ENCODE results near the gene PIH1D1.
"Not testable (repeated sequence)": the region's sequence is repeated elsewhere in the genome, so short reads cannot be mapped to it uniquely, and the experiment has no call there.

The PIH1D1 gene

GRCh38 chr19:49481020-49481683 is 29.5 kb upstream of the PIH1D1 start:
- DNase-seq (ENCODE audit: low spot score), result no peak

DNA sequence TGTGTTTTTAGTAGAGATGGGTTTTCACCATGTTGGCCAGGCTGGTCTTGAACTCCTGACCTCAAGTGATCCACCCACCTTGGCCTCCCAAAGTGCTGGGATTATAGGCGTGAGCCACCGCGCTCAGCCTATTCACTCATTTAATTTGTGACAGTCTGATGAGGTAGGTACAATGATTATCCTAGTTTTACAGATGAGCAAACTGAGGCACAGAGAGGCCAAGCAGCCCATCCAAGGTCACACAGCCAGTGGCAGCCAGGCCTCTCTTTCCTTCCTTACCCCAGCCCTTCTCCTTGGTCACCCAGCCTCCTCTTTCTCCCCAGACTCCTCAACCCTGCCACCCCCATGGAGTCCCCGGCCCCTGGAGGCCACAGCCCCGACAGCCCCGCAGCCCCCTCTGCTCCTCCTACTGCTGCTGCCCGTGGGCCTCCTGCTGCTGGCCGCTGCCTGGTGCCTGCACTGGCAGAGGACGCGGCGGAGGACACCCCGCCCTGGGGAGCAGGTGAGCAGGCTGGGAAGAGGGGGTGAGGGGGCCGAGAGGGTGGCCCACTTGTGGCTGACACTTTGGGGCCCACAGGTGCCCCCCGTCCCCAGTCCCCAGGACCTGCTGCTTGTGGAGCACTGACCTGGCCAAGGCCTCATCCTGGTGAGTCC is 28.5 kb upstream of the PIH1D1 start:
- DNase-seq (ENCODE audit: low spot score), result no peak

DNA sequence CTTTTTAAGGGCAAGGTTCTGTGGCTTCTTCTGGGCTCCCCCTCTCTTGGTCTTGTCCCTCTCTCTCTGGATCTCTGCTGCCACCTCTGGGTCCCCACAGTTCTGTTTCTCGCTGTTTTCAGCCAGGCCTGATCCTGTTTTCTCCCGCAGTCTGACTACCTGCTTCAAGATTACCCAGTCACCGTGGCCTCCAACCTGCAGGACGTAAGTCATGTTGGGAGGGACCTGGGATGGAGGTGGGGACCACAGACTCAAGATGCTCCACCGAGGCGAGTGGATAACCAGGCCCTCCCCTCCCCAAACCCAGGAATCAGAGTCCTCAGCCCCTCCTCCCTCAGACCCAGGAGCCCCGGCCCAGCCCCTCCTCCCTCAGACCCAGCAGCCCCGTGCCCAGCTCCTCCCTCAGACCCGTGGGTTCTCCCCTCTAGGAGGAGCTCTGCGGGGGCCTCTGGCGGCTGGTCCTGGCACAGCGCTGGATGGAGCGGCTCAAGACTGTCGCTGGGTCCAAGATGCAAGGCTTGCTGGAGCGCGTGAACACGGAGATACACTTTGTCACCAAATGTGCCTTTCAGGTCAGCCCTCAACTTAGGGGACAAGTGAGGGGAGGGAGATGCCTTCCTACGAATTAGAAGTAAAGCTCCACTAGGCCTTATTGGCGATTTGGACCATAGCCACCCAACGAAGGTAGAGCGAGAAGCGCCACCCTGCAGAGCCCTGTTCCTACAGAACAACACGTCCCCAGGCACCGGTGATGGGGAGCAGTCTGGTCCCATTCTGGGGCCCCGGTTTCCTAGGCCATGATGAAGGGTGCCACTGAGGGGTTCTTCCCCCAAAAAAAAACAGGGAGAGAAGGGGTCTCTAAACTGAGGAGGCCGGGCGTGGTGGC is 24.6 kb upstream of the PIH1D1 start:
- no peak for DNase-seq (ENCODE audit: low spot score)

DNA sequence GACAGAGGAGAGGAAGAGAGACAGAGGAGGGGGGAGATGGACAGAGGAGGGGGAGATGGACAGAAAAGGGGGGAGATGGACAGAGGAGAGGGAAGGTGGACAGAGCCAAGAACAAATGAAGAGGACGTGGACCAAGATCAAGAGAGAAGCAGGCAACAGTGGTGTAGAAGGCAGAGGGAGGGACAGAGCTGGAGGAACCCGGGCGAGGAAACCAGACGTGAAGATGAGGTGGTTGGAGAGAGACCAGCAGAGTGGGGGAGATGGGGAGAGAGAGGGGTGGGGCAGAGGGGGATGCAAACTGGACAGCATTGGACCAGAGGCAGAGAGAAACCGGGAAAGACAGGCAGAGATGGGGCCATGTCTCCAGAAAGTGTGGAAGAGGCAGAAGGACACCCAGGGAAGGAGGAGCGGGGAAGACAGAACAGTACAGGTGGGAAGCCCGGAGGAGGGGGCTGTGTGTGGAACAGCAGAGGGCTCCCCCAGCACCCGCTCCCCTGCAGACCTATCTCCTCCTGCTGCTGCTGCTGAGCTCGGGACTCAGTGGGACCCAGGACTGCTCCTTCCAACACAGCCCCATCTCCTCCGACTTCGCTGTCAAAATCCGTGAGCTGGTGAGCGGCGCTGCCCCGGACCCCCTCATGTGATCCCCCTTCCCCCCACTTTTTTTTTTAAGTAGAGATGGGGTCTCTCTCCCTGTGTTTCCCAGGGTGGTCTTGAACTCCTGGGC is 23.7 kb upstream of the PIH1D1 start:
- DNase-seq (ENCODE audit: low spot score), result no peak

- no peak for DNase-seq (ENCODE audit: low spot score)
Observed at GRCh38 chr19:49474542-49474924, 22.9 kb upstream of the PIH1D1 start.

DNA sequence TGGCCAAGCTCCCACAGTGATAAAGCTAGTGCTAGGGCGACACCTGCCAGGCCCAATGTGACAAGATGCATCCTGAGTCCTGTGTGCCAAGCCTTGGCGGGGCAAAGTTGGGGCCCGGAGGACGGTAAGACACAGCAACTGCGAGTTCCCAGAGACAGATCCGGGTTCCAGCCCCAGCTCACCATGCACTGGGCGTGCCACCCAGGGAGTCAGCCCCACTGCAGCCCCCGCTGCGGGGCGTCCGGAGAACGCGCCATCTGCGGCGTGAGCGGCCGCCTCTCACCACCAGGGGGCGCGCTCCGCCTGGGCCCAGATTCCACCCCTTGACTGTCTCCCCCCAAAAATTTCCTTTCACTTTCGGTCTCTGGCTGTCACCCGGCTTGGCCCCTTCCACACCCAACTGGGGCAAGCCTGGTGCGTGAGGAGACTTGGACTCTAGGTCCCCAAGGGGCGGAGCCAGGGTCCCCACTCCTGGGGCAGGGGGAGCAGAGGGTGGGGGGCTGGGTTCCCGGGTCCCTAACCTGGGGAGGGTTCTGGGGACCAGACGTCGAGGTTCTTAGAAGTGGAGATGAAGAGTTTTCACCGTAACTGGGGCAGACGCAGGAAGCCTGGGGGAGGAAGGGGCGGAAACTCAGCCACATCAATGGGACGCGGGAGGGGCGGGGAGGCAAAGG is 22.4 kb upstream of the PIH1D1 start, which contains the start of gene FLT3LG:
TSS of gene FLT3LG (plus strand) at position 348 of the 674 bp plus-strand sequence. CDS start 425 bp downstream, outside the sequence.
- DNase-seq (ENCODE audit: low spot score), result peak; percentile 67

- not testable (repeated sequence) for DNase-seq (ENCODE audit: low spot score)
Observed at GRCh38 chr19:49473501-49473867, 21.9 kb upstream of the PIH1D1 start.

GRCh38 chr19:49472936-49473335 is 21.3 kb upstream of the PIH1D1 start:
- DNase-seq (ENCODE audit: low spot score), result no peak

GRCh38 chr19:49470615-49470978 is 19.0 kb upstream of the PIH1D1 start:
- DNase-seq (ENCODE audit: low spot score), result no peak

- no peak for DNase-seq (ENCODE audit: low spot score)
Observed at GRCh38 chr19:49469828-49470614, 18.4 kb upstream of the PIH1D1 start.

DNA sequence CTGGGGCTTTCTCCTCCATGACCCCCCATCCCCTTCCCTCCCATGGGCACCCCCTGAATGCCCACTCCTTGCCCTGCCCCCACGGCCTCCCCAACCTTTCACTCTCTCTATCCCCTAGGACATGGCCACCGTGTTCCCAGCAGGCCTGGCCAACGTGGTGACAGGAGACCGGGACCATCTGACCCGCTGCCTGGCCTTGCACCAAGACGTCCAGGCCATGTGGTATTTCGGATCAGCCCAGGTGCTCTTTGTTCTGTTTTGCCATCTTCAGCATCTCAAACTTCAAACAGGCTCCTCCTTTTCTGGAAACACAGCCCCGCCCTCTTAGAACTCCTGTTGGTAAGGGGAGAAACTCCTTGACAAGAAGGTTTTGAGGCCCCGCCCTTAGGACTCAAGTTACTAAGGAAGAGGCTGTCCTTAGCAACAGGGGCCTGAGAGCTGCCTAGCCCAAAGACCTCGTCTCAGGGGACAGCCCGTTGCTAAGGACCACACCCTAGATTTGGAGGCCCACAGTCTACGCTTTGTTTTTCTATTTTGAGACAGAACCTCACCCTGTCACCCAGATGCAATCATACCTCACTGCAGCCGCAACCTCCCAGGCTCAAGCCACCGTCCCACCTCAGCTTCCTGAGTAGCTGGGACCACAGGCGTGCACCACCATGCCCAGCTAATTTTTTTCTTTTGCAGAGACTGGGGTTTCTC is 17.3 kb upstream of the PIH1D1 start:
- DNase-seq (ENCODE audit: low spot score), result no peak

DNA sequence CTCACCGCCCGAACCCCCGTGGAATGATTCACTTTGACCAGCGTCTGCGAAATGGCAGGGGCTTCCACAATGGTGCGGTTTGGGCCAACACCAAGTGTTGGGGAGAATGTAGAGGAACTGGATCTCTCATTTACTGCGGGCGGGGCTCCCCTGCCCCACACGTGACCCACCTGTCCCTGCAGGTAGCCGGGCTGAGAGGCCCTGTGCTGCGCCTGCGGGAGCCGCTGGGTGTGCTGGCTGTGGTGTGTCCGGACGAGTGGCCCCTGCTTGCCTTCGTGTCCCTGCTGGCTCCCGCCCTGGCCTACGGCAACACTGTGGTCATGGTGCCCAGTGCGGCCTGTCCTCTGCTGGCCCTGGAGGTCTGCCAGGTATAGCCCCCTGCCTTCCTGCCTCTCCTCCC is 16.6 kb upstream of the PIH1D1 start:
- no peak for DNase-seq (ENCODE audit: low spot score)

- DNase-seq (ENCODE audit: low spot score), result no peak
Observed at GRCh38 chr19:49465371-49465770, 13.8 kb upstream of the PIH1D1 start.

GRCh38 chr19:49463960-49464740 is 12.5 kb upstream of the PIH1D1 start:
- DNase-seq (ENCODE audit: low spot score), result no peak

GRCh38 chr19:49462492-49462891 is 10.9 kb upstream of the PIH1D1 start:
- DNase-seq (ENCODE audit: low spot score), result no peak

DNA sequence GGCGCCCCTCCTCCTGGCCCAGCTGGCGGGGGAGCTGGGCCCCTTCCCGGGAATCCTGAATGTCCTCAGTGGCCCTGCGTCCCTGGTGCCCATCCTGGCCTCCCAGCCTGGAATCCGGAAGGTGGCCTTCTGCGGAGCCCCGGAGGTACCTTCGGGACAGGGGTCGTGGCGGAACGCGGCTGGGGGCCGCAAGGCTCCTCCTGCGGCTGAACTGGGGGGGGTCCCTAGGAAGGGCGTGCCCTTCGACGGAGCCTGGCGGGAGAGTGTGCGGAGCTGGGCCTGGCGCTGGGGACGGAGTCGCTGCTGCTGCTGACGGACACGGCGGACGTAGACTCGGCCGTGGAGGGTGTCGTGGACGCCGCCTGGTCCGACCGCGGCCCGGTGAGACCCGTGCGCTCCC is 10.0 kb upstream of the PIH1D1 start:
- no peak for DNase-seq (ENCODE audit: low spot score)

- not testable (repeated sequence) for DNase-seq (ENCODE audit: low spot score)
Observed at GRCh38 chr19:49461130-49461529, 9.5 kb upstream of the PIH1D1 start.

- no peak for DNase-seq (ENCODE audit: low spot score)
Observed at GRCh38 chr19:49459388-49459787, 7.8 kb upstream of the PIH1D1 start.

DNA sequence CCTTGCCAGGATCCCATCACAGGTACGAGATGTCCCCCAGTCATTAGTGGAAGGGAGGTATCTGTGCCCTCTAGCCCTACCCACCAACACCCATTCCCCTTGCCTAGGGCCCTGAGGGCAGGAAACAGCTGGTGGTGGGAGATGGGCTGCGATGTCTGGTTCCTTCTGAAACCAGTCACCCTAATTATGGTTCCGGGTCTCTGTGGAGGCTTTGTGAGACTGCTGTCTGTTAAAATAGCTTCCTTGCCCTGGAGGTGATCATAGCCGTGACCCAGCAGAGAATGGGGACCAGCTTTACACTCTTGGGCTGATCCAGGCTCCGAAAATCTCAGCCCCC is 6.9 kb upstream of the PIH1D1 start:
- DNase-seq (ENCODE audit: low spot score), result no peak

DNA sequence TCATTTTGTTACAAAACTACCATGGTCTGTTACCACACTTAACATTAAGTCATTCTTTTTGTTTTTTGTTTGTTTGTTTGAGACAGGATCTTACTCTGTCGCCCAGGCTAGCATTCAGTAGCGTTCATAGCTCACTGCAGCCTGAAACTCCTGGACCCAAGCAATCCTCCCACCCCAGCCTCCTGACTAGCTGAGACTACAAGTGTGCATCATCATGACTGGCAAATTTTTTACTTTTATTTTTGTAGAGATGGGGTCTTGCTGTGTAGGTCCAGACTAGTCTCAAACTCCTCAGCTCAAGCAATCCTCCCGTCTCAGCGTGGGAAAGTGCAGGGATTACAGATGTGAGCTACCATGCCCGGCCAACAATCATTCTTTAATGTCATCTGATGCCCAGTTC is 4.7 kb upstream of the PIH1D1 start:
- DNase-seq (ENCODE audit: low spot score), result no peak

All from Ammon's horn (tissue), 1 donor.